Measurements from ENCODE around the gene PROB1.

GRCh38 chr5:139396691-139397090, 1.8 kb upstream of the PROB1 start:
- TF ChIP-seq REST (IDR thresholded peaks at IDR 0.05; ENCODE audit: borderline replicate concordance) (no peak), REST (CRISPR knock-in tag; IDR thresholded peaks at IDR 0.05; ENCODE audit: low read depth) (no peak), CBX8 (IDR thresholded peaks at IDR 0.05; ENCODE audit: borderline replicate concordance, extremely low read depth, low read depth, low read length, poor library complexity, severe bottlenecking) (no peak), ZNF511 (CRISPR knock-in tag; IDR thresholded peaks at IDR 0.05) (no peak), BCL6 (CRISPR knock-in tag; IDR thresholded peaks at IDR 0.05) (no peak), ZNF766 (CRISPR knock-in tag; conservative IDR thresholded peaks at IDR 0.05) (no peak), CEBPB (tag; IDR thresholded peaks at IDR 0.05) (no peak), POLR2A (conservative IDR thresholded peaks at IDR 0.05) (no peak)
